NK-92 treated with Interleukin-12 subunit alpha and Interleukin-12 subunit beta, amount 100 ng/mL, for 24 hours (cell line): ENCODE results near the gene PLXNB2.
"Not testable (repeated sequence)": the region's sequence is repeated elsewhere in the genome, so short reads cannot be mapped to it uniquely, and the experiment has no call there.

Experiments
- DNase-seq: peaks from one replicate; lab custom pipeline; 2025; lab: John Stamatoyannopoulos, UW

The PLXNB2 gene

DNA sequence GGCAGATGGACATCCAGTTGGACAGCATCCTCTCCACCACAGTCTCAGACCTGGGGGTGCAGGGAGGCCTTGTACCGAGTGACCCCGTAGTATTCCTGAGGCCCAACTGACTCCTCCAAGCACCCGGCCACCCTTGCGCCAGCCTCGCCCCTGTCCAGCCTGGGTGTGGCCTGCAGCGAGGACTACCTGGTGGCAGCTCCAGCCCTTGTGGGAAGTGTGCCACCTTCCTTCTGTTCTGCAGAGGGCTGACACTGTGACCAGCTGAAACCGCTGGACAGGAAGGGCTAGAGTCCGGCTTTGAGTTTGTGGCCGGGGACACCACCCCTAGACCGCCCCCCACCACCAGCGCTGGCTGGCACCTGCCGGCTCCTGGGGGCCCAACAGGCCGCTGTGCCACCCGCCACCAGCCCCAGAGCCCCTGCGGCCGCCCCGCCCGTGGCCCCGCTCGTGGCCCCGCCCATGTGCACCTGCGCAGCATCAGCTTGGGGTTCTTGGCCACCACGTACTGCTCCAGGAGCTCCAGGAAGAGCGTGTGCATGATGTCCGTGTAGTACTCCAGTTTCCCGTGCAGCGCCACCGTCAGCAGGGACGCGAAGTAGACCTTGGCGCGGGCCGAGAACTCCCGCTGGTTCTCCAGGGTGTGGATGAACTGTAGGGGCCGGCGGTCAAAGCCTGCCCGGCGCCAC, 27.3 kb downstream of the PLXNB2 start:
- DNase-seq, result no peak

DNA sequence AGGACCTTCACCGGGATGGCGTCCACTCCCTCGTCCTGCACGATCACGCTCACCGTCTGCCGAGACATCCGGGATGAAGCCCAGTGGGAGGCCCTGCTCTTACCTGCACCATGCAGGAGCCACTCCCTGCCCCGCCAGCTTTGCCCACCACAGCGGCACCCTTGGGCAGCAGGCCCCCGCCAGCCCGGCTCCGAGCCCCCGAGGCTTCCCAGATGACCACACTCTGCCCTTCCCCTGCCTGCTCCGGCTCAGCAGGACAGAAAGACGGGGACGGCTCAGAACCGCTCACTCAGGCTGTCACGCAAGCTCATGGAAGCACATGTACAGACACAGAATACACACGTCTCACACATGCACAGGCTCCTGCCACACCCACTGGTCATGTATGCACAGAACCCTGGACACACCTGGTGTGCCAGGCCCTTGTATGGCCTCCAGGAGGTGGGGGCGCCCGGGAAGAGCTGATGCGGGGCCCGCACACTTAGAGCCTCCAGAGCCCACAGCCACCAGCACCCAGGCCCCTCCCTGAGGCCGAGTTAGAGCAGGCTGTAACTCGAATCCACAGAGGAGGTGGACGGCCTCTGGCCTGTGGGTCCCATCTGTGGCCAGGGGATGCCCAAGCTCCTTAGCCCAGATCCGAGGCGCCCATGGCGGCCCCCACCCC, 28.4 kb downstream of the PLXNB2 start:
- DNase-seq, result no peak

DNA sequence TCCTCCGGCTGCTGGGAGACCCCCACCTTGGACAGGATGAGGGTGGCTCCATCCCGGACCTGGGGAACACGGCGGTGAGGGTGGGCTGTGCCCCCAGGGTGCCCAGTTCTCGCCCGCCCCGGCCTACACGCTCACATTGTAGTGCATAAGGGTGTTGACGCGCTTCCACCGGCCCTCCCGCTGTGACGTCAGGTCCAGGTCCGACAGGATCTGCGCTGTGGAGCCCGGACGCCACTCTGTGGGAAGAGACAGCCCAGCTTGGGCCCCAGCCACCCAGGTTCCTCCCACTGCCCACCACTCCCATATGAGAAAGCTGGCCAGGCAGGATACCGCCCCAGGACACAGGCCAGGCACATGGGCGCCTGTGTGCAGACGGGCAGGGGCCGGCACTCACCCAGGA, 29.0 kb downstream of the PLXNB2 start:
- DNase-seq, result no peak

DNA sequence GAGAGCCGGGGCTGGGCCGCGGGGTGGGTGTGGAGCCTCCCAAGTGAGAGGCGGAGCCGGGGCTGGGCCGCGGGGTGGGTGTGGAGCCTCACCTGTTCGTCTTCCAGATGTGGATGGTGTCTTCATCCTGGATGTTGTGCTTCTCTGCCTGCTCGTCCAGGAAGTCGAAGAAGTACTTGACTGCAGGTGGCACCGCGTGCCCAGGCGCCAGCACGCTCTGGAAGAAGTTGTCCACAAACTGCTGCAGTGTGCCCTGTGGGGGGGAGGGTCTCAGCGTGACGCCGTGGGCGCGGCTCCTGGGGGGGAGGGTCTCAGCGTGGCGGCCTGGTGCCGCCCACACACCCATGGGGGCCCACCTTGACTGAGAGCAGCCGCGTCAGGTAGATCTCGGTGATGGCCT, 29.7 kb downstream of the PLXNB2 start:
- DNase-seq, result no peak

DNA sequence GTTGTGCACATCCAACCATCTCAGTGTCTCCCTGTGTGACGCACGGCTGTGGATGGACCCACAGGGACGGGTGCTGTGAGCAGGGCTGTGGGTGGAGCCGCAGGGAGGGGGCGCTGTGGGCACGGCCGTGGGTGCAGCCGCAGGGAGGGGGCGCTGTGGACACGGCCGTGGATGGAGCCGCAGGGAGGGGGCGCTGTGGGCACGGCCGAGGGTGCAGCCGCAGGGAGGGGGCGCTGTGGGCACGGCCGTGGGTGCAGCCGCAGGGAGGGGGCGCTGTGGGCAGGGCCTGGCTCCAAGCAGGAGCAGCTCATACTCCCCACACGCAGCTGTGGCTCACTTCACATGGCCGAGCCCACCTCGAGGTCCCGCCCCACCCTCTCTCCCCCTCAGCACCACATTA, 31.3 kb downstream of the PLXNB2 start:
- DNase-seq, result no peak

DNA sequence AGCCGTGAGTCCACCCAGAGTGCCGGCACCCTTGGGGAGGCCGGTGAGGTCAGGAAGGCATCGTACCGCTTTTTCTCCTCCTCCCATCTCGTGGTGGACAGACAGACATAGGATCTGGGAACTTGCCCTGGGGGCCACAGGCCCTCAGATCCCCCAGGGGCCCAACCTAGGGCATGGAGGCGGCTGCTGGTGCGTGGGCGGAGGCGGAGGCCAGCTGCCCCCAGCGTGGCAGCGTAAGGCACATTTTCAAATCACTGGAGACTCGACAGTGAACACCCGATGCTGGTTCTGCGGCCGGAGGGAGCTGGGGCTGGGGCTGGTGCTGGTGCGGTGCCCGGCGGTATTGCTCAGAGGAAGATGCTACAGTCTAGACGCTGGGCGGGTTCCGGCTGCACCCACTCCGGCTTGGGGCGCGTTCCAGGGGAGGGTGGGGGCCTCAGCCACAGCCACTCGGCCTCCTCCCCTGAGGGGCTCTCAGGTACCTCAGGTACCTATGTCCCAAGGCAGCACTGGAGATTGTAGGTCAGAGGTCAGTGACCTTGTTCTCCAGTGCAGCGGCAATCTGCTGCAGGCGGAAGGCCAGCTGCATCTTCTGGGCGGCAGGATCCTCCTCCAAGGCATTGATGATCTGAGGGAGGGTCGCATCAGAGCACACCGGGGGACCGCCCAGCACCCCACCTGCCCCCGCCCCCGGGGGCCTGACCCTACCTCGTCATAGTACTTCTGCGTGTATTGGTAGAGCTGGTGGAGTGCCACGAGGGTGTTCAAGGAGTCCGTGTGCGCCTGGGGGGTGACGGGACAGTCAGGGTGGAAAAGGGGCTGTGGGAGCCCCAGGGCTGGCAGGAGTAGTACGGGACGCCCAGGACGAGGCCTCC, 32.0 kb downstream of the PLXNB2 start:
- no peak for DNase-seq

DNA sequence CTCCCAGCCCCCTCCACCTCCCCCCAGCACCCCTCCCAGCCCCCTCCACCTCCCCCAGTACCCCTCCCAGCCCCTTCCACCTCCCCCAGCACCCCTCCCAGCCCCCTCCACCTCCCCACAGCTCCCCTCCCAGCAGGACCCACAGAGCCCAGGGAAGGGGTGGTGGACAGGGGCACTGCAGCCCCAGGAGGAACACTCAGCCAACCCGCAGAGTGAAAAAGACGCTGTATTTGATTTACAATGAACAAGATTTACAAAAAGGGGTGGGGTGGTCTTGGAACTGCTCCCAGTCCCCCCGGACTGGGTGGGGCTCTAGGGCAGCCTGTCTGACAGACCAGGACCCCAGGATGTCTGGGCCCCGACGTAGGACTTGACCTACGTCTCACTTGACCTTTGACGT, 32.7 kb downstream of the PLXNB2 start:
- DNase-seq, result no peak

DNA sequence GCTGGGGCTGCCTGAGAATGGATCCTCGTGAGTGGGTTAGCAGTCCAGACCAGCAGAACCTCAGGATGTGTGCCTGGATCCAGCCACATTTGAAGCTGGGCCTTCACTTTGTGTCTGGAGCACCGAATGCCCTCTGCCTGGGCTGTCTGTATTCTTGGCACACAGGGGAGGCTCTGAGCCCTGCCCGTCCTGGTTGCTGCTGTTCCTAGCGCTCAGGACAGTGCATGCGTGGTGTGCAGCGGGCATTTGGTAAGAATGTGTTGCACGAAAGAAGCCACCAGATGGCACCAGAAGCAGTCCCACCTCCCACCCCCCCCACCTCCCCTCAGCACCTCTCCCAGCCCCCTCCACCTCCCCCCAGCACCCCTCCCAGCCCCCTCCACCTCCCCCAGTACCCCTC, 33.1 kb downstream of the PLXNB2 start:
- DNase-seq, result no peak

DNA sequence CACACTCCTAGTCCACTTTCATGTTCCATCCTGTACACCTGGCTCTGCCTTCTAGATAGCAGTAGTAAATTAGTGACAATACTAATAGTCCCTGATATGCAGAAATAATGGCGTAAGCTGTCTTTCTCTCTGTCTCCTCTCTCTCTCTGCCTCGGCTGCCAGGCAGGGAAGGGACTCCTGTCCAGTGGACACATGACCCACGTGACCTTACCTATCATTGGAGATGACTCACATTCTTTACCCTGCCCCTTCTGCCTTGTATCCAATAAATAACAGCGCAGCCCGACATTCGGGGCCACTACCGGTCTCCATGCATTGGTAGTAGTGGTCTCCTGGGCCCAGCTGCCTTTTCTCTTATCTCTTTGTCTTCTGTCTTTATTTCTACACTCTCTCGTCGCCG, 33.7 kb downstream of the PLXNB2 start:
- not testable (repeated sequence) for DNase-seq

DNA sequence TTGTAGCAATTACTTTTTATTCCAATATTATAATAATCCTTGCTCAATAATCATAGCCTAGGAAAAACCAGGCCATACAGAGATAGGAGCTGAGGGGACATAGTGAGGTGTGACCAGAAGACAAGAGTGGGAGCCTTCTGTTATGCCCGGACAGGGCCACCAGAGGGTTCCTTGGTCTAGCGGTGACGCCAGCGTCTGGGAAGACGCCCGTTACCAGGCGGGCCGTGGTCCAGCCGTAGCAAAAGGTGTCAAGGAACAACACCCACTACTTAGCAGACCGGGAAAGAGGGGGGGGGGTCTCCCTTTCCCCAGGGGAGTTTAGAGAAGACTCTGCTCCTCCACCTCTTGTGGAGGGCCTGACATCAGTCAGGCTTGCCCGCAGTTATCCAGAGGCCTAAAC, 34.1 kb downstream of the PLXNB2 start:
- not testable (repeated sequence) for DNase-seq

DNA sequence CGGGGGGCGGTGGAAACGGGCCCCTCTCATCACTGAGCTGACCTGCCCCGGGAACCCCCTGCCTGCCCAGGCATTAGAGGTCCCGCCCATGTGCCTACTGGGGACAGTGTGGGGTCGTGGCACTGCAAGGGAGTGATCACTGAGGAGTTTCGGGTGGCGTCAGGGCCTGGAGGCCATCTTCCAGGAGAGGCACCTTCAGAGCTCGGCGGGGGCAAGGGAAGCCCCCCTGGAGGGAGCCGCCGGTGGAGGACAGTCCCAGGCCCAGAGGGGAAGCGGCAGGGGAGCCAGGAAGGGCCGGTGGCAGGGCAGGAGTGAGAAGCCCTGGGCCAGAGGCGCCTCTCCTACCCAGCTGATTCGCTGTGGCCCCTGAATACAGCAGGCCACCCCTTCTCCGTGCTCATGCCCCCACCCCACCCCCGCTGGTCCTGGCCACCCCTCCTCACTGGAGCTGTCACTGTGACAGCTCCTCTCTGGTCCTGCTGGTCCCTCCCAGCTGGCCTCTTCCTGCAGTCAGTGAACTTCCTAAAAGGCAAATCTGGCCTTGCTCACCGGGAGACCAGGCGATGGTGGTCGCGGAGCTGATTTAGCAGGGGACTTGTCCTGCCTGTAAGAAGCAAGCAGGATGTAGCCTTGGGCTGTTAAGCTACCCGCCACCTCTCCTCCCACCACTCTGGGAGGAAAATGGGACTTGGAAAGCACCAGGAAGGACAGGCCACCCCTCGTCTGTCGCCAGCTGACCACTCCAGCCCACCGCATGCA, 35.2 kb downstream of the PLXNB2 start:
- DNase-seq, result no peak

DNA sequence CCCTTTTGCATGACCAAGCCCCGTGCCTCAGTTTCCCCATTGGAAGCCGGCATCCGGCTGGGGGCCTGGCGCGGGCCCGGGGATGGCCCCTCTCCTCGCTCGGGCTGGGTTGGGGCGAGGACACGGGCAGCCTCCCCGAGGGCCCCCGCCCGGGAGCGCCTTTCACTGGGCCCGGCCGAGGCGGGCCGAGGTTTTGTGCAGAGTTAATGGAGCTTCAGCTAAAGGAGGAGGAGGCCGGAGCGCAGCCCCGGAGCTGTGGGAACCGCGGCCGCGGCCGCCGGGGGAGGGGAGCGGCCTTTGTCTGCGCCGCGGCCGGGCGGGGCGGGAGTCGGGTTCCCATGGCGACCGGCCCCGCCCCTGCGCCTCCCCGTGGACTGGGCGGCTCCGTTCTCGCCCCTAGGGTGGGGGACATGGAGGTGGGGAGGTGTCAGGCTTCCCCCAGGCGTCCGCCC, 35.9 kb downstream of the PLXNB2 start:
- DNase-seq, result no peak

DNA sequence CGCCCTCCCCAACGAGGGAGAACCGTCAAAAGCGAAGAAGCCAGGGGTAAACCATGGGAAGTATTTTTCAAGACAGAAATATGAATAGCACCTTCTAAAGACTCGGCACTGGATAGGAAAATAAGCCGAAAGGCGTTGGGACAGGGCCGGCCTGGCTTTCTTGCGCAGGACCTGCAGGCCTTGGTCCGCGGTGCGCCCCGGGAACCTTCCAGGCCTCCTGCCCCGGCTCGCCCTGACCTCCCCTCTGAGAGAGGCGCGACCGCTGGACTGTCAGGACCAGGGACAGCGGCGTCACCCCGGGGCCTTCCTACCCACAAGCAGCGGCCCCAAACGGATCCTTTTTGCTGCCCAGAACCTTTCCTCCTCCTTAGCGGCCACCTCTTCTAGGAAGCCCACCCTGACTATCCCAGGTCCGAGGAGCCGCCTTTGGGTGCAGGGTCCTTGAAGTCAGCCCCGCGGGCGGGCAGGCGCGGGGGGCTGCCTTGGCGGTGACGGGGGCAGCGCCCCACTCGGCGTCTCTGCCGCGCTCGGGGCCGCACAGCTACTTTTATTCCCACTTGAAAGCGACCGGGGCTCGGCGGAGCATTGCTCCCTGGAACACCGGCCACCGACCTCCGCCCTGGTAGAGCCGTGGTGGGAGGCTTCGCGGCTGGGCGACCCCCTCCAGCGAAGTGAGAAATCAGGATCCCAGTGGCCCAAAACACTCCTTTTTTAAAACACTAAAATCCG, 36.6 kb downstream of the PLXNB2 start:
- no peak for DNase-seq

DNA sequence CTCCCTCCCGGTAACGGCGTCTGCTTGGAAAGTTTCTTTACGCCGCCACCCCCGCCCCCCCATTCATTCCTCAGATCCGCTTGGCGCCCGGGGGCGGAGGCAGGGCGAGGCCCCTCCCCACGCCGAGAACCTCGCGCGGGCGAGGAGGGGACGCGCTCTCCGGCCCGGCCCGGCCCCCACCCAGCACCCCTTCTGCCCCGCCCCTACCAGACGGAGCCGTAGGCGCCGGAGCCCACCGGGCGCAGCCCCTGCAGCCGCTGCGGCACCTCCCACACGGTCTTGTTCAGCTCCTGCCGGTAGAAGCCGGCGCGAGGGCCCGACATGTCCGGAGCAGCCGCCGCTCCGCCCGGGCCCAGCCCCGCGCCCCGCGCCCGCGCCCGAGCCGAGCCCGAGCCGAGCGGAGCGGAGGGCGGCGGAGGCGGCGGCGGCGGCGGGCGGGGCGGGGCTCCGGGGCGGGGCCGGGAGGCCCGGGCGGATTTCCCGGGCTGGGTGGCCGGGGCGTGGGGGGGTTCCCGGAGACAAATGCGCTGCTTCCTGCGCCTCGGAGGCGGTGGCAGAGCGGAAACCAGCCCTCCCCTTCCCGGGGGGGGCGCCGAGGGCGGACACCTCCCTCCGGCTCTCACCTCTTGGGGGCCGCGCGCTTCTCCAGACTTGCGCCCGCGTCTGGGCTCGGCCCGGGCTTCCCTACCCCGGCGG, 37.3 kb downstream of the PLXNB2 start, which contains the start of gene MAPK11:
Gene MAPK11 (minus strand): TSS at position 411 of the 696 bp plus-strand sequence. CDS start 88 bp downstream, at position 323.
- DNase-seq, result peak; percentile 64

DNA sequence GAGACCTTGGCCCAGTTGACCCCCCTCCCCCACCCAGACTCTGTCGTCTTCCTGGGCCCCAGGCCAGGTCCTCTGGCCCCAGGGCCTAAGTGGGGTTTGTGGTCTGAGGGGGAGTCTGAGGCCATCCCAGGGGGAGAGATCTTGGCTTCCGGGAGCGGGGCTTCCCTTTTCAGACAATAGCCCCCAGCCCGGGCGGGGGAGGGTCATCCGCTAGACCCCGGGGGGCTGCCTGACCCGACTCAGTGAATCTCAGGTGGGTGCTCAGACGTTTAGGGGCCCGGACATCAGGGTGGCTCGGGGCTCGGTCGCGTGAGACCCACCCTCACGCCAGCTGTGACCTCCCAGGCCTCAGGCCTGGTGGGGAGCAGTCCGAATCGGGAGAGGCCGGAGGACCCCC, 37.9 kb downstream of the PLXNB2 start:
- DNase-seq, result no peak

DNA sequence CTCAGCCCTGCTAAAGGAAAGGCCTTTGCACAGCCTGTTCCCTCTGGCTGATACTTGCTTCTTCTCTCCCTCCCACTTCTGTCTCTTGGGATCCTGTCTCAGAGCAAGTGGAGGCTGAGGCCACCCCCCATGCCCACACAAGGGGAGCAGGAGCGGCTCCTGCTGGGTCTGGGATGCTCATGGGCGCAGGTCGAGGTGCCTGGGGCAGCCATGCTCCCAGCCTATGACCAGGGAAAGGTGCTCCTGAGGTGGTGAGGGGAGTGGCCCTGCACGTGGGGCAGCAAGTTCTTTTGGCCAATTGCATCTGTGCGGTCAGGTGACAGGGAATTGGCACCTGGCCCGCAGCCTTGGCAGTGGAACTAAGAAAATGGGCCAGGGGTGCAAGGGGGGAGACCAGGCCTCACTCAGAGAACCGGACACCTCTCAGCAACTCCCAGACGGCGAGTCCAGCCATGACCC, 38.8 kb downstream of the PLXNB2 start:
- DNase-seq, result no peak

DNA sequence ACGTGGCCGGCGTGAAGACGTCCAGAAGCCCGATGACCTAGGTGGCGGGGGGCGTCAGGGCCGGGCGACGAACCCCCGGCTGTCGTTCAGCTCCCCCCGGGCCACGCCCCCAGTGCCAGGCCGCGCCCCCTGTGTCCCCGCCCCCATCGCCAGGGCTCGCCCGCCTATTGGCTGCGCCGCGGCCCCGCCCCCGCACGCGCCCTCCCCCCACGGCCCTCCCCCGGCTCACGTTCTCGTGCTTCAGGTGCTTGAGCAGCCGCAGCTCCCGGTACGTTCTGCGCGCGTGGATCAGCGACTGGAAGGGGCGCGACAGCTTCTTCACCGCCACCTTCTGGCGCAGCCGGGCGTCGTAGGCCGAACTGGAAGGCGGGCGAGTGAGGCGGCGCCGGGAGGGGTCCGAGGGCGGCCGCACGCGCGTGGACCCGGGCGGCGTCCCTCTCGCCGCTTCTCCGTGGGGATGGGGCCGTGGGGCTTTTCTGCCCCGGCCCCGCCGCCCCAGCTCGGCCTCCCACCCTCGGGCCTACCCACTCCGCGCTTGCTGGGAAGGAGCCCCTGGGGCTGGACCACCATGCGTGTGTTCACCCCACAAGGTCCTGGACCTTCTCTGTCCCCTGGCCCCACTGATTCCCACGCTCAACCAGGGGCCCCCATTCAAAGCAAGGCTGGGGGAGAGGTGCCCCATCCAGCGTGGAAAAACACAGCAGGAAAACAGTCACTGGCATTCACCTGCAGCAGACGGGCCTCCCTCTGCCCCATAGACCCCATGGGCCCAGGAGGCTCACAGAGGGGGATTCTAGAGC, 39.7 kb downstream of the PLXNB2 start:
- DNase-seq, result no peak

DNA sequence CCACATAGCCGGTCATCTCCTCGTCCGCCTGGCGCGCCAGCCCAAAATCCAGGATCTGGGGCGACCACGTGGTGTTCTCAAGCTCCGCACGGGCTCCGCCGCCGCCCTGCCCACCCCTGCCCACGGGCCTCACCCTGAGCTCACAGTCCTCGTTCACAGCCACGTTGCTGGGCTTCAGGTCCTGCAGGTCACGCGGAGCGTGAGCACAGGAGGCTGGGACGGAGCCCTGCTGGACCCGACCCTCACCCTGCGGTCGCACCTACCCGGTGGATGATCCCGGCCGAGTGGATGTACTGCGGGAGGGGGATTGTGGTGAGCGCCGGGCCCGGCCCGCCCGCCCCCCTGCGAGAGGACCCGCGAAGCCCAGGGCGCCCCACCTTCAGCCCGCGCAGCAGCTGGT, 40.5 kb downstream of the PLXNB2 start:
- no peak for DNase-seq

DNA sequence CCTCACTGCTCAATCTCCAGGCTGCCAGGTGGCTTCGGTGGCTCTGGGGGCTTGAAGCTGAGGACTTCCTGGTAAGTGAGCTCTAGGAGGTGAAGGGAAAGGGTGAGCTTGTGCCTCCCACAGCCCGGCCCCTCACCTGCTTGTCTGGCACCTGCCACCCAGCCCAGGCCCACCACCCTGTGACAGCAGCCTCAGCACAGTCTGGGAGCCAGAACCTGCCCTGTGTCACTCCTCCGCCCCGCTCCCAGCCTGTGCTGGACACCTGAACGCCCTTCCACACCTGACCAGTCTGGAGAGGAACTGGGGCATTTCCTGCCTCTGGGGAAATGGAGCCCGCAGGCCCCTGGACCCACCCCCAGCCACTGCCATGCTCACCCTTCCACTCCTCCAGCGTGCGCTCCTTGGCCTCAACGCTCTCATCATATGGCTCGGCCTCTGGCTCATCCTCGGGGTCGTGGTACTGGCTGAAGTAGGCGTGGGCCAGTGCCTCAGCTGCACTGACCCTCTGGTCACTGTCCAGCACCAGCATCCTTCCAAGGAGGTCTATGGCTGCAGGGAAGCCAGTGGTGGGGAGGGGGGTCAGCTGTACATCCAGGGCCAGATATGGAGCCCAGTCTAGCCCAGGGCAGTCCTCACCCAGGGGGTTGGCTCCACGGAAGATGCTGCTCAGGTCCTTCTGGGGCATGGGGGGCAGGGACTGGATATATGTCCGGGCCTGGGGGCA, 42.3 kb downstream of the PLXNB2 start:
- DNase-seq, result no peak
